HG02610 (cell line): ENCODE results near the gene KLF7.

Experiments used
- ATAC-seq: cut with Tn5 transposase; IDR thresholded peaks from one replicate; pipeline ENCODE4 v1.9.1; 2021; ENCODE audit warnings: mild to moderate bottlenecking, moderate library complexity; ENCODE audit not compliant: unreplicated experiment

Gene KLF7

GRCh38 chr2:207150284-207150683 is 15.5 kb downstream of the KLF7 start:
- no peak for ATAC-seq

GRCh38 chr2:207149249-207150213 is 16.2 kb downstream of the KLF7 start:
- ATAC-seq, result peak; percentile 89

- ATAC-seq, result no peak
Observed at GRCh38 chr2:207148020-207148419, 17.7 kb downstream of the KLF7 start.

GRCh38 chr2:207144173-207144785 is 21.5 kb downstream of the KLF7 start:
- ATAC-seq, result no peak

- ATAC-seq, result peak; percentile 52
Observed at GRCh38 chr2:207143215-207144172, 22.3 kb downstream of the KLF7 start.

- ATAC-seq, result no peak
Observed at GRCh38 chr2:207142461-207142860, 23.3 kb downstream of the KLF7 start.

GRCh38 chr2:207141386-207141785 is 24.4 kb downstream of the KLF7 start:
- ATAC-seq, result no peak

GRCh38 chr2:207140265-207140664 is 25.5 kb downstream of the KLF7 start:
- ATAC-seq, result no peak

- ATAC-seq, result no peak
Observed at GRCh38 chr2:207139552-207139951, 26.2 kb downstream of the KLF7 start.

- ATAC-seq, result no peak
Observed at GRCh38 chr2:207138627-207139297, 27.0 kb downstream of the KLF7 start.

GRCh38 chr2:207137596-207138337 is 28.0 kb downstream of the KLF7 start:
- no peak for ATAC-seq

GRCh38 chr2:207136874-207137273 is 28.9 kb downstream of the KLF7 start:
- no peak for ATAC-seq

GRCh38 chr2:207135801-207136457 is 29.8 kb downstream of the KLF7 start:
- ATAC-seq, result no peak

- ATAC-seq, result no peak
Observed at GRCh38 chr2:207135340-207135739, 30.4 kb downstream of the KLF7 start.

- ATAC-seq, result no peak
Observed at GRCh38 chr2:207133820-207134519, 31.8 kb downstream of the KLF7 start.

GRCh38 chr2:207133458-207133819 is 32.3 kb downstream of the KLF7 start:
- ATAC-seq, result no peak

- no peak for ATAC-seq
Observed at GRCh38 chr2:207132019-207132418, 33.7 kb downstream of the KLF7 start.

- no peak for ATAC-seq
Observed at GRCh38 chr2:207131594-207131993, 34.2 kb downstream of the KLF7 start.
